Tibial nerve (tissue), 4 donors: Measurements from ENCODE around the gene SHD. TPM values are rescaled to one million over a fixed set of nuclear protein-coding genes. Genes with fewer than 3 reads are reported as not detected.

Experiments used
- DNase-seq, 2 donors: peaks; one replicate each; pipeline ENCODE4 v3.0.0-alpha.2; 2019; ENCODE audit warnings: low spot score in 2 of 2
- H3K27ac ChIP-seq, 4 donors: fragments of 200-600 bp; sonication (generic) in 3 of 4; one replicate each; pipeline ENCODE4 v1.5.1; 2017 to 2019; ENCODE audit warnings: mild to moderate bottlenecking in 1 of 4
- H3K27me3 ChIP-seq, 2 donors: fragments of 200-600 bp; sonication (generic) in 1 of 2; one replicate each; pipeline versions ENCODE4 v1.5.1 to v1.6.0; 2017 to 2019
- H3K36me3 ChIP-seq, 3 donors: fragments of 200-600 bp; sonication (generic); one replicate each; pipeline ENCODE4 v1.5.1; 2018 to 2019
- H3K4me1 ChIP-seq, 4 donors: fragments of 200-600 bp; sonication (generic) in 3 of 4; one replicate each; pipeline ENCODE4 v1.5.1; 2017 to 2019
- H3K4me3 ChIP-seq, 4 donors: fragments of 200-600 bp; sonication (generic) in 3 of 4; one replicate each; pipeline ENCODE4 v1.5.1; 2017 to 2019; ENCODE audit warnings: mild to moderate bottlenecking in 1 of 4, moderate library complexity in 1 of 4
- H3K9me3 ChIP-seq, 4 donors: fragments of 200-600 bp; sonication (generic) in 3 of 4; one replicate each; pipeline ENCODE4 v1.5.1; 2017 to 2019
- CTCF ChIP-seq, 5 experiments: fragments of 200-600 bp in 3 of 5; fragments of 450-650 bp in 2 of 5; sonication (generic) in 3 of 5; IDR thresholded peaks; one replicate each; pipeline ENCODE4 v1.5.1; 2016 to 2019; ENCODE audit warnings: antibody characterized with exemption in 5 of 5, mild to moderate bottlenecking in 3 of 5, moderate library complexity in 2 of 5
- EP300 ChIP-seq, 2 donors: sonication (generic); formaldehyde crosslinking; IDR thresholded peaks; one replicate each; pipeline ENCODE4 v1.6.1; 2017; ENCODE audit warnings: antibody characterized with exemption in 2 of 2, mild to moderate bottlenecking in 1 of 2
- POLR2A ChIP-seq, 2 donors: fragments of 450-650 bp; IDR thresholded peaks; one replicate each; pipeline ENCODE4 v1.6.1; 2017; ENCODE audit warnings: antibody characterized with exemption in 2 of 2, mild to moderate bottlenecking in 2 of 2, moderate library complexity in 2 of 2
- WGBS, 2 donors: methylation state at CpG; one replicate each; pipeline ENCODE4 v1.1.5; 2018; 5-methylcytosine and 5-hydroxymethylcytosine counted together
- total RNA-seq, 4 donors: library from RNA; depleted of rRNA; stranded (reverse); fragments of >200 nt; gene quantifications; one replicate each; pipeline ENCODE4 v1.1.0, GENCODE V29; 2016

SHD gene
- total RNA-seq, 4 donors from 2014 or later = not detected

GRCh38 chr19:4310247-4311121, 31.4 kb downstream of the SHD start:
- Histone ChIP-seq H3K9me3 (no peaks in the 10 kb centered on the region), H3K27me3 (peaks cover 0 to under 1% of the 10 kb centered on the region in 2 donors), H3K4me1 (peaks cover 0 to 6% (median 0%) of the 10 kb centered on the region in 4 donors), H3K36me3 (no peaks in the 10 kb centered on the region), H3K27ac (no peak overlapping the region), H3K4me3 (no peak overlapping the region)
- 89 to 96% methylated on average over 21 of the region's 22 CpGs for WGBS, 2 donors
- no peak for TF ChIP-seq EP300 (IDR thresholded peaks at IDR 0.05)
- TF ChIP-seq POLR2A (IDR thresholded peaks at IDR 0.05) = no peak
- no peak for TF ChIP-seq CTCF (IDR thresholded peaks at IDR 0.05)
- no peak for DNase-seq

- TF ChIP-seq POLR2A (IDR thresholded peaks at IDR 0.05) (no peak), EP300 (IDR thresholded peaks at IDR 0.05) (no peak), CTCF (IDR thresholded peaks at IDR 0.05) (no peak)
- DNase-seq = no peak
- no peaks in the 10 kb centered on the region for H3K36me3 ChIP-seq
- H3K27me3 ChIP-seq = no peaks in the 10 kb centered on the region
- H3K4me1 ChIP-seq = peaks cover 0 to 6% (median 0%) of the 10 kb centered on the region in 4 donors
- WGBS, 2 donors = 46 to 49% methylated on average over 12 of the region's 12 CpGs
- H3K9me3 ChIP-seq = no peaks in the 10 kb centered on the region
- H3K4me3 ChIP-seq = no peak overlapping the region
- no peak overlapping the region for H3K27ac ChIP-seq
Measured at GRCh38 chr19:4313847-4314490, 34.9 kb downstream of the SHD start.

- Histone ChIP-seq H3K36me3 (no peaks in the 10 kb centered on the region), H3K4me3 (no peak overlapping the region), H3K27ac (no peak overlapping the region), H3K27me3 (no peaks in the 10 kb centered on the region), H3K4me1 (peaks cover 0 to 6% (median 0%) of the 10 kb centered on the region in 4 donors), H3K9me3 (peaks cover 0 to 11% (median 0%) of the 10 kb centered on the region in 4 donors)
- WGBS, 2 donors = 84 to 89% methylated on average over 9 of the region's 9 CpGs
- DNase-seq = no peak
- TF ChIP-seq CTCF (IDR thresholded peaks at IDR 0.05) (no peak), POLR2A (IDR thresholded peaks at IDR 0.05) (no peak), EP300 (IDR thresholded peaks at IDR 0.05) (no peak)
Measured at GRCh38 chr19:4316956-4317355, 37.9 kb downstream of the SHD start.

DNA sequence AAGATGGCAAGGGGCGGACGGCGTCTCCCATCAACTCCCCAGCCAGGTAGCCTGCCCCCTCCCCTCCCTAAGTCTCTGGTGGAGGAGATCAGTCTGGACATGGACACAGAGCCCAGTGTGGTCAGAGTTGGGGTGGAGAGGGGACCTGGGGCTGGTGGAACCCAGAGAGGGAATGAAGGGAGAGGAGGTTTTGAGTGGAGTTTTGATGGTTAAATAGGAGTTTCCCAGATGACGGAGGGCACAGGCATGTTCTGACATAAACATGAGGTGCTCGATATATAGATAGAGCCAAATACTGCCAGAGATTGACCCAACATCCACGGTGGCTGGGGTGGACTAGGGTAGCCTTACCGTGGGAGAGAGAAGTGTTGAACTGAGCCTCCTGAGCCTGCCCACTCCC, 39.4 kb downstream of the SHD start:
- Histone ChIP-seq H3K9me3 (peaks cover 0 to 18% (median 0%) of the 10 kb centered on the region in 4 donors), H3K27ac (no peak overlapping the region), H3K27me3 (no peaks in the 10 kb centered on the region), H3K4me1 (peaks cover 0 to 6% (median 0%) of the 10 kb centered on the region in 4 donors), H3K4me3 (no peak overlapping the region), H3K36me3 (no peaks in the 10 kb centered on the region)
- TF ChIP-seq POLR2A (IDR thresholded peaks at IDR 0.05) (no peak), CTCF (IDR thresholded peaks at IDR 0.05) (no peak), EP300 (IDR thresholded peaks at IDR 0.05) (no peak)
- WGBS, 2 donors = 95 to 99% methylated on average over 7 of the region's 7 CpGs
- DNase-seq = no peak
